Kidney (tissue), 14 donors: ENCODE measurements around the gene PRKCD. TPM values are rescaled to one million over a fixed set of nuclear protein-coding genes. Genes with fewer than 3 reads are reported as not detected.
A peak's percentile ranks its signal among the peaks of the same experiment; 100 is the strongest.

Source experiments
- DNase-seq, 5 donors: peaks; one replicate each; pipeline ENCODE4 v3.0.0-alpha.2; 2013 to 2020
- FAIRE-seq: peaks from 2 replicates; lab custom pipeline; 2012; peaks lifted over from hg19 to GRCh38; lab: Jason Lieb, UNC
- H3K27ac ChIP-seq, 2 donors: one replicate each; pipeline ENCODE4 v1.7.0; 2013; ENCODE audit warnings: low read depth in 2 of 2, low read length in 2 of 2, inconsistent platforms in 1 of 2
- H3K27me3 ChIP-seq: one replicate; pipeline ENCODE4 v1.7.1; 2013; ENCODE audit warnings: low read length, inconsistent platforms; ENCODE audit not compliant: control insufficient read depth, insufficient read depth
- H3K36me3 ChIP-seq, 3 donors: one replicate each; pipeline versions ENCODE4 v1.7.0 to v1.7.1; 2013; ENCODE audit warnings: low read length in 3 of 3, control low read depth in 1 of 3, inconsistent platforms in 1 of 3; ENCODE audit not compliant: insufficient read depth in 3 of 3, control insufficient read depth in 2 of 3
- H3K4me1 ChIP-seq, 3 donors: one replicate each; pipeline versions ENCODE4 v1.7.0 to v1.7.1; 2013; ENCODE audit warnings: low read length in 3 of 3, inconsistent platforms in 1 of 3, low read depth in 1 of 3; ENCODE audit not compliant: control insufficient read depth in 2 of 3, insufficient read depth in 2 of 3
- H3K4me3 ChIP-seq, 3 donors: one replicate each; pipeline versions ENCODE4 v1.7.0 to v1.8.1; 2013; ENCODE audit warnings: low read length in 3 of 3, control low read depth in 1 of 3, inconsistent platforms in 1 of 3
- H3K9ac ChIP-seq, 3 donors: one replicate each; pipeline versions ENCODE4 v1.7.0 to v1.7.1; 2013; ENCODE audit warnings: low read length in 3 of 3, control low read depth in 1 of 3, inconsistent platforms in 1 of 3
- H3K9me3 ChIP-seq, 3 donors: one replicate each; pipeline versions ENCODE4 v1.7.0 to v1.7.1; 2013; ENCODE audit warnings: low read length in 3 of 3, control low read depth in 1 of 3, inconsistent platforms in 1 of 3; ENCODE audit not compliant: control insufficient read depth in 2 of 3, insufficient read depth in 1 of 3
- CTCF ChIP-seq: IDR thresholded peaks from 3 replicates; pipeline ENCODE4 v1.5.1; 2012; ENCODE audit warnings: mild to moderate bottlenecking, moderate library complexity, borderline replicate concordance; ENCODE audit not compliant: insufficient read depth; ENCODE audit errors: extremely low read depth
- intact Hi-C: fragments of 100-400 bp; cut with DNase I; formaldehyde crosslinking; loops from one replicate; pipeline ENCODE4 v1.11.1; 2022
- polyA plus RNA-seq: library from polyadenylated mRNA; stranded (reverse); fragments of 350-450 nt; fragmentation: Illumina TruSeq; extraction: RNeasy Lipid Tissue Mini Kit (QIAGEN cat#74804); gene quantifications from one replicate; pipeline ENCODE4 v1.2.3, GENCODE V29; 2014; ENCODE audit warnings: low read depth, low replicate concordance; ENCODE audit not compliant: insufficient read depth
- total RNA-seq: library from RNA; stranded (reverse); fragmentation: NEBNext Ultra II Directional; extraction: Animal tissue kit (Norgen Biotek cat#: 25700); gene quantifications from one replicate; pipeline ENCODE4 v1.2.1, GENCODE V29; 2021
- donor health status: control.
- donor health status: control.
- donor health status: control.
- donor health status: control.
- donor health status: control.
- donor health status: DM: yes; HTN: yes; CAD: no.
- donor health status: Normal renal cell carcinoma (clear cell type).

The PRKCD gene
- total and polyA plus RNA-seq, 2 donors from 2014 or later, result 26.6 to 29.1 TPM

- intact Hi-C loops, result no loop called here
- no peak for TF ChIP-seq CTCF
- H3K9me3 ChIP-seq, result no peaks in the 10 kb centered on the region
- H3K9ac ChIP-seq, result no peak overlapping the region
- H3K27ac ChIP-seq, result no peak overlapping the region
- H3K4me3 ChIP-seq, result no peak overlapping the region
- H3K4me1 ChIP-seq, result peaks cover 2 to 26% (median 26%) of the 10 kb centered on the region in 3 donors
- FAIRE-seq (no peak), DNase-seq (no peak)
- H3K27me3 ChIP-seq, result no peaks in the 10 kb centered on the region
- peaks cover 0 to 31% (median 22%) of the 10 kb centered on the region in 3 donors for H3K36me3 ChIP-seq
Measured at GRCh38 chr3:53234841-53235232, 73.8 kb downstream of the PRKCD start.

DNA sequence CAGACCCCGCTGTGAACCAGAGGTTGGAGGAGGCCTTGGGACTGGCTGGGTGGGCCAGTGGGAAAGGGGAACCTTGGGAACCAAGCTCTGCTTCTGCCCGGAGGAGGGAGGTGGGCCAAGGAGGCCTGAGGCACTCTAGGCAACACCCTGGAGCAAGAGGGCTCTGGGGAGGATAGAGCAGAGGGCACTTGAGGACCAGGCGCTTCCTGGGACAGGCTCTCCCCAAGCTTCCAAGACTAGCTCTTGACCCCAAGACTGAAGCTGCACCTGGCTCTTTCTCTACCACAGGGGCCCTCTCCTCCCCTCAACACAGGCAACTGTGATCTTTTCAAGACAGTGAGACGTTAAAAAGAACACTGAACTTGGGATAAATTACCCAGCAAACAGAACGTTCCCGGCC lies 74.5 kb downstream of the PRKCD start:
- H3K4me3 ChIP-seq, result no peak overlapping the region
- no peaks in the 10 kb centered on the region for H3K27me3 ChIP-seq
- no peak for FAIRE-seq
- TF ChIP-seq CTCF, result no peak
- H3K9me3 ChIP-seq, result no peaks in the 10 kb centered on the region
- peaks cover 0 to 31% (median 20%) of the 10 kb centered on the region in 3 donors for H3K36me3 ChIP-seq
- H3K27ac ChIP-seq, result peak overlapping the region in 1 of 2 donors; percentile 80
- H3K9ac ChIP-seq, result peak overlapping the region in 1 of 3 donors; percentile 13
- intact Hi-C loops, result no loop called here
- peaks cover 2 to 26% (median 26%) of the 10 kb centered on the region in 3 donors for H3K4me1 ChIP-seq
- DNase-seq, result no peak

- peaks cover 2 to 26% (median 26%) of the 10 kb centered on the region in 3 donors for H3K4me1 ChIP-seq
- intact Hi-C loops, result no loop called here
- FAIRE-seq (no peak), DNase-seq (peak in 2 of 5 donors; percentile 39 to 93)
- no peaks in the 10 kb centered on the region for H3K9me3 ChIP-seq
- H3K36me3 ChIP-seq, result peaks cover 0 to 29% (median 19%) of the 10 kb centered on the region in 3 donors
- H3K9ac ChIP-seq, result peak overlapping the region in 1 of 3 donors; percentile 13
- no peak overlapping the region for H3K4me3 ChIP-seq
- peak overlapping the region; percentile 71 to 80 for H3K27ac ChIP-seq
- no peak for TF ChIP-seq CTCF
- H3K27me3 ChIP-seq, result no peaks in the 10 kb centered on the region
Measured at GRCh38 chr3:53236112-53236841, 75.3 kb downstream of the PRKCD start.
